ENCODE measurements around the gene SMC1B.
"Not testable (repeated sequence)": the region's sequence is repeated elsewhere in the genome, so short reads cannot be mapped to it uniquely, and the experiment has no call there.

The SMC1B gene

DNA sequence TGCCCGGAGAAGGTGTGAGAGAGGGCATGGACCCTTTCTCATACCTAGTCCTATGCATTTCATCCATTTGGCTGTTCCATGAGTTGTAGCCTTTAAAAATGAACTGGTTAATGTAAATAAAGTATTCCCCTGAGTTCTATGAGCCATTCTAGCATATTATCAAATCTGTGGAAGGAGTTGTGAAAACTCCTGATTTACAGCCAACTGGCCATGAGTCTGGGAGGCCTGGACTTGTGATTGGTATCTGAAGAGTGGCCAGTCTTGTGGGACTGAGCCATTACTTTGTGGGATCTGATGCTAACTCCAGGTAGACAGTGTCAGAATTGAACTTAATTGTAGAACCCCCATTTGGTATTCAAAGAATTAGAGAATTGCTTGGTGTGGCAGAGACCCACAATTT lies 55.3 kb downstream of the SMC1B start:
- DNase-seq = no peak
- intact Hi-C loops (cut with DNase I) = no loop called here

DNA sequence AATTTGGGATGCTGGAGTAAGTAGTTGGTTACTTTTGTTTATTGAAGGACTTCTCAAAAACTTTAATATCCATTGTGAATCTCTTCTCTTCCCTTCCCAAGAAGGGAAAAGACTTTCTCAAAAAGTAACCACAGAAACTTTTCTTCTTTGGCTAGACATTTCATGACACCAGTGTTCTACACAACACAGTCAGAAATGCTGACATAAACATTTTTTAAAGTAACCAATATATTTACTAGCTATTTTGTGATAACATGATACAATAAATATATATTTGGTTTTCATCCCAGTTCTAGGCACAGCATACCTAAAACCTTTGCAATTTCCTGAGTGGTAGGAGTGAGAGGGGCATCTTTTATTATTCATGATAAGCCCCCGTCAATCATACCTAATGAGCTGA lies 55.9 kb downstream of the SMC1B start:
- DNase-seq = no peak
- intact Hi-C loops (cut with DNase I) = no loop called here

DNA sequence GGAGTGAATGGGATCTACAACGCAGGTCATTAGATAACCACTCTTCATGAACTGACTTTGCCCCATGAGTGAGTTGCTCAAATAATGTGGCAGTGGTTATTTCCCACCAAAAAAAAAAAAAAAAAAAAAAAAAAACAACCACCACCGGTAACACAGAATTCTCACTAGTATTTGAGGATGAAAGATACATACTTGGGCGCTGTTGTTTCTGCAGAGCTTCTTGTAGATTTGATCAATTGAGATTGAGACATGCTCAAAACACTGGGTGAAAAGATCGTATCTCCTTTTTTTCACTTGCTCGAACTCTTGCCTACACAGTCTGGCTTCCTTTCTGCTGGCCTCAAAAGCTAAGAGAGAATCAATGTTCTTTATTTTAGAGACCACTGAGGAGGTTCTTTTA lies 59.6 kb downstream of the SMC1B start:
- intact Hi-C loops (cut with DNase I) = no loop called here
- no peak for DNase-seq

DNA sequence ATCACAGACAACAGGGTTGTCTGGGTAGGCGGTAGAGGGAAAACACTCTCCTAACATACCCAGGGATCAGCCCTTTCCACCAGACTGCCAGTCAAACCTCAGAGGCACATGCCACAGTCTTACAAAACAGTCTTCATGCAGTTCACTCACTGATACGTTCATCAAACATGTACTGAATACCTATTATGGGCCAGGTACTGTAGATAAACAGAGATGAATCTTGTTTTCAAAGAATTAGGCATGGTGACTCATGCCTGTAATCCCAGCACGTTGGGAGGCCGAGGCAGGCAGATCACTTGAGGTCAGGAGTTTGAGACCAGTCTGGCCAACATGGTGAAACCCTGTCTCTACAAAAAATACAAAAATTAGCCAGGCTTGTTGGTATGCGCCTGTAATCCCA lies 60.6 kb downstream of the SMC1B start:
- DNase-seq; intact Hi-C loops (cut with DNase I): not testable (repeated sequence)

DNA sequence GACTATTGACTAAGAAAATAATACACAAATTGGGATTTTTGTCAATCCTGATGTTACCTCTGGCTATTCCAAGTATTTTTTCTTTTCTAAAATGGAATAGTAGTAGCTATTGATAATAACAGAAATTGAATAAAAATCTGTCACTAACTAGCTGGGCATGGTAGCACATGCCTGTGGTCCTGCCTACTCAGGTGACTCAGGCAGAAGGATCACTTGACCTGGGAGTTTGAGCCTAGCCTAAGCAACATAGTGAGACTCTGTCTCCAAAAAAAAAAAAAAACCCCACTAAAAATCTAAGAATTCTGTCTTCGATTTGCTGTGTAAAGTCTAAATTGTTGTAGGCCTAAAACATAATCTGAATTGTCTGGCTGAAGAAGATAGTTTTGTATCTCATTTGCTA lies 61.4 kb downstream of the SMC1B start:
- intact Hi-C loops (cut with DNase I) = no loop called here

DNA sequence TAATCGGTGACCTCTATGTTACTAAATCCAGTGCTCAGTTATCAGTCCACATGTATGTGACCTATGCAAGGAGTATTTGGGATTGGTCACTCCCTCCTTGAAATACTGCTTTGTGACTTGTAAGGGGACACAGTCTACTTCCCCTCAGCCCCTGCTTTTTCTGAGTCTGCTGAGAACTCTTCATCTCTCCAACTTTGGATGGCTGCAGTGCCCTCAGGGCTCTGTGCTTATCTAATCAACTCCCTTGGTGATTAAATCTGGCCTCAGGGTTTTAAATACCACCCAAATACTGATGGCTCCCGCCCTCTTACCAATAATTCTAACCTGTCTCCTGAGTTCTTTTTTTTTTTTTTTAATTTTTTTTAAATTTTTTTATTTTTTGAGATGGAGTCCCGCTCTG lies 63.5 kb downstream of the SMC1B start:
- no peak for DNase-seq
- intact Hi-C loops (cut with DNase I) = no loop called here

More for the DNA sequence above, 61.4 kb downstream of the SMC1B start:
- no peak for DNase-seq

DNA sequence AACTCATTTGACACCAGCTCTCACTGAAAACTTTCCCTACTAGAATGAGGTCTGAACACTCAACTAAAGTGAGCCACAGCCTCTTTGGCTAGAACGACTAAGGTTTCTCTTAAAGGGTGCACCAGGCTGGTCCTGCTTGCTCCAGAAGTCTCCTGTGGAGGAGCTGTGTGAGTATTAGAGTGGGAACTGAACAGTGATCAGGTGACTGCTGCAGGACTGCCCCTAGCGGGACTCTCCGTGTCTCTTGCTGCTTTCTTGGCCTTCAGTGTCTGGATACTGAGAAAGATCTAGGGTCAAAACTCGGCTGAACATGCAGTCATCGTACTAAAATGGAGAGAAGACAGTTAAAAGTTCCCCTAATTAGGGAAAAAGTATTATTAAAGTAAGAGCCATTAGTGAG lies 69.1 kb downstream of the SMC1B start:
- DNase-seq = no peak
- intact Hi-C loops (cut with DNase I) = no loop called here

DNA sequence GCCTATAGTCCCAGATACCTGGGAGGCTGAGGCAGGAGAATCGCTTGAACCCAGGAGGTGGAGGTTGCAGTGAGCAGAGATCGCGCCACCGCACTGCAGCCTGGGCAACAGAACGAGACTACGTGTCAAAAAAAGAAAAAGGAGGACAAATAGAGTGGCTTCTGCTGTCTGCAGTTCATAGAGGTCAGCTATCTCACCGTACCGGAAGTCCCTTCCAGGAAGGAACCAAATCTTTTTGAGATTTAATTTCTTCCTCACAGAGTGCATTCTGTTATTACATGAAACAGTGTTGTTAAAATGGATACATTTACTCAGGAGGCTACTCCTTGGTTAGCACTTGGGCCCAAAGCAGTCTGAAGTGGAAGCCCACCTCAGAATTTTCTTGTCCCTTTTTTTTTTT lies 70.3 kb downstream of the SMC1B start:
- DNase-seq = no peak
- intact Hi-C loops (cut with DNase I) = no loop called here

DNA sequence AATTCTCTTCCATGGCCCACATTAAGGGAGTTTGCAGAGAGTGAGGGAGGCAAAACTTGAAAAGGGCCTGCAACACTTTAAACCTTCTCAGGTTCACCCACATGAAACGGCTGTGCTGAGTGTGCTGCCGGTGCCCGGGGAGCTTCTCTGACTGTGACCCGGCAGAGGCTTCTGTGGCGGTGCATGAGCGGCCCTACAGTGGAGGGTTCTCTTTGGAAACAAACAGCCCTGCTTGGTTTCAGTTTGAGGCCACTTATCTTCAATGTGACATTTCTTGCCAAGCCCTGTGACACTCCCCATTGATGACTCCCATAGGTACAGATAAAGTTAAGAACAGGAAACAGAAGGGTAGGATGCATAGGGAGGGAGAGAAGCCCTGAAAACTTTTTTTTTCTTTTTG lies 71.9 kb downstream of the SMC1B start:
- intact Hi-C loops (cut with DNase I) = no loop called here
- DNase-seq = no peak

DNA sequence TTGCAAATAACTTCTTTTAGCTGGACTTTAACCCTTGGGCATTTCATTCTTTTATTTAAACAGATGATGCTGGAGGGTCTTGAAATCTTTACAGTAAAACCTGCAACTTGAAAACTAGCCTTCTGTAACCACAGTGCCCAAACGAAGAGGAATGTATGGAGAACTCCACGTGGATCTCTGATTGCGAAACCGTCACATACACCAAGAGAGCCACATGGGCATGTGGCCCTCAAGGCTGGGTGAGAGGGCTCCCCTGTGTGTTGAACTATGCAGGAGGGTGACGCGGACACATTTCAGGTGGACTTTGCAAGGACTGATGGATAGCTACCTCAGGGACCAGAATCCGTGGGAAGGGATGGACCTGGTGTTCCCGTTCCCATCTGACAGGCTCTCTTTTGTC lies 73.1 kb downstream of the SMC1B start:
- no peak for DNase-seq
- intact Hi-C loops (cut with DNase I) = no loop called here

DNA sequence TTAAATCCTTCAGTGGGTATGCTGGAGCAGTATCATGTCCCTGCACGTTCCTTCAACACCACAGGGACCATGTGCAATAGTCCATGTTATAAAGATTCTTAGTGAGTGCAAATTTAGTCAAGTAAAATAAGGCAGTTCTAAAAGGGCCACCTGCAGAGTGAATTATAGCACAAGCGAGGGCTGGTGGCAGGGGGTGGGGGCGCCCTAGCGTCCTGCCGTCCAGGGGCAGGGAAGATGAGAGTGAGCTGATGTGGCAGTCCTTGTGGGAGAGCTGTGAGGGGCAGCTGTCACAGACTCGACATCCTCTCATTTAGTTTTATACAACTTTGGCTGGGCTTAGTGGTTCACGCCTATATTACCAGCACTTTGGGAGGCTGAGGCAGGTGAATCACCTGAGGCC lies 74.6 kb downstream of the SMC1B start:
- intact Hi-C loops (cut with DNase I) = no loop called here
- peak in 1 of 10 donors; percentile 57 for DNase-seq

DNA sequence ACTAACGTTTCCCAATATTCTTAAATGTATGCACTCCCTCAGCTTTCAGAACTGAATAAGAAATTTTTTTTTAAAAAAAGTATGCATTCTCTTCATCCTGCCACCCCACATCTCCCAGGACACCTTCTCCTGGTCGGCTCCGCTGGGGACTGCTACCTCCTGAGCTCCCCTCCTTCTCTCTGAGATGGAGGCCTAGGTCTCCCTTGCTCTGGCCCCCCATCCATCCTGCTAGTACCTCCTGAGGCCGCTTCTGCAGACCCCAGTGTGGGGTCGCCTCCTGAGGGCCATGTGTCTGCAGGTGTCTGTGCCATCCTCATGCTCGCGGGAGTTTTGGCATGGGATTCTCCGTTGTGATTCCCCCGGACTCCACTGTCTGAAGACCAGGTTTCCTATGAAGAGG lies 75.9 kb downstream of the SMC1B start:
- intact Hi-C loops (cut with DNase I) = no loop called here
- peak in 1 of 10 donors; percentile 60 for DNase-seq

DNA sequence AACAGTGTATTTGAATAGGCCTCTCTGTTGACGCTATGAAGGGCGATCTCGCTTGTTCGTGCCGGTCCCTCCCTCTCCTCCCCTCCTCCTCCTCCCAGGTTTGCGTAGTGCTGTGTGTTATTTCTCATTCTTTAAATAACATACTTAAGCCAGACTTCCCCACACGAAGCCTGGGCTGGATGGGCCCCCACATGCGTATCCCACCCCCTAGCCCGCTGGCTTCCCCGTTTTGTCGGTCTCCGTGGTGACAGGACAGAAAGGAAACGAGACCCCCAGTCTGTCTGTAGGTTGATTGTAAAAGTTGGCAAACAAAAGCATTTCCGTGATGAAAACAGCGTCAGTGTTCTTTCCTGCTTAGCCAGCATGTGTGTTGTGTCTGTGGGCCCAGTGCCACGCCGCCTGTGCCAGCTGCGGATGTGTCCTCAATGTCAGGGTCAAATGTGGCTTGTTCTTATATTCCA lies 76.4 kb downstream of the SMC1B start:
- peak in 7 of 10 donors; percentile 23 to 87 (median 50) for DNase-seq
- intact Hi-C loops (cut with DNase I) = no loop called here

DNA sequence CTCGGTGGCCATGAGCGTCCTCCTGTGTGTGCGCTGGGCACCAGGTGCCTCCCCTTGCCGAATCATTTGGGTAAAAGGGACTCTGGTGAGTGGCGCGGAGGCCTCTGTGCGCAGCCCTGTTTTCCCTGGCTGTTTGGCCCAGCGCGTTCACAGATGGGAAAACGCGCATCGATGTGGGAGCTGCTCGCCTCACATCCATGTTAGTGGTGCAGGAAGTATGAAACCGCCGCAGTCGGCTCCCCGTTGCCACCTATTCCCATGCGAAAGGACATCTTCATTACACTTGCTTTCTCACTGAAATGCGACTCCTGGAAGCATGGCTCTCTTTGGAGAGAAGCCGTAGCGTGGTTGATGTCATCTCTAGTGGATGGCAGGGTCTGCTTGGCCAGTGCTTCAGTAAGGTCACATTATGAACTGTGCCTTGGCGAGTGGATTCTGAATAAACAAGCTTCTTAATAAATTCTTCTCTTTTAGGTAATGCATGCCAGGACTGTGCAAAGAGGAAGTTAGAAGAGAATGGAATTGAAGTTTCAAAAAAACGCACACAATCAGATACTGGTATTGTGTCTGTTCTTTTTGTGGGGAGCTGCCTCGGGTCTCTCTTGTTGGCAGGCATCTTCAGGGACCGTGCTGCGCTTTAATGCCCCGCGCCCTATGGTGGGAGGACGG lies 77.4 kb downstream of the SMC1B start:
- intact Hi-C loops (cut with DNase I) = no loop called here
- peak in 1 of 10 donors; percentile 53 for DNase-seq

DNA sequence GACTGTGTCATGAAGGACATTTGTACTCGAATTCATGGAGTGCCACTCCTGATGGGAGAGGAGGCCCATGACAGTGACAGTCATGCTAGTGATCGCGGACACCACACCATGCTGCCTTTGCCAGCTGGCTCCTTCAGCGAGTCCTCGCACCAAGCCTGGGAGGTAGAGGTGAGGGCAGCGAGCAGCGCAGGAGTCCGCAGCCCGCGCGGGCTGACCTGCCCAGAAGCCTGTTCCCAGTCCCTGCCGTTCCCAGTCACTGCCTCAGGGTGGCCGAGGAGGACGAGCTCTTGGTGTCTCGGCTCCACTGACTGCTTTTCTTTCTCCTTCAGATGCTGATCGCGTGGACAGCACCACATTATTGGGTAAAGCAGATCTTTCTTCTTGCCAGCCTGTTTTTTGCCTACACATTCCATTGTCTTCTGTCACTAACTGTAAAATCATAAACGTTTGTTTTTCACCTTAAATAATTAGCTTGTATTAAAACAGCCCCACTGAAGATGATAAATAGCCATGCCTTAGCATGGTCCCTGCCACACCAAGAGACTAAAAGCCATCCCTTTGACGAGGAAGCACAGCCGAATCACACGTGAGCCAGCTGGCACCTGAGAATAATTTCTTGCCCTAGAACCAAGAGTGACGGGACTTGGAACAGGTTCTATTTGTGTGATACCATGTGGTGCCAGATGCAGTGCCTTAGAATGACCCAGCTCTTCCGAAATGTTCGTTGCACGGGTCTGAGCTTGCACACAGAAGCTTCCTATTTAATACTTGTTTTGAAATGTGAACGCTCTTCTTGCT lies 78.2 kb downstream of the SMC1B start:
- DNase-seq = peak in 8 of 10 donors; percentile 38 to 92 (median 52)
- intact Hi-C loops (cut with DNase I) = no loop called here

DNA sequence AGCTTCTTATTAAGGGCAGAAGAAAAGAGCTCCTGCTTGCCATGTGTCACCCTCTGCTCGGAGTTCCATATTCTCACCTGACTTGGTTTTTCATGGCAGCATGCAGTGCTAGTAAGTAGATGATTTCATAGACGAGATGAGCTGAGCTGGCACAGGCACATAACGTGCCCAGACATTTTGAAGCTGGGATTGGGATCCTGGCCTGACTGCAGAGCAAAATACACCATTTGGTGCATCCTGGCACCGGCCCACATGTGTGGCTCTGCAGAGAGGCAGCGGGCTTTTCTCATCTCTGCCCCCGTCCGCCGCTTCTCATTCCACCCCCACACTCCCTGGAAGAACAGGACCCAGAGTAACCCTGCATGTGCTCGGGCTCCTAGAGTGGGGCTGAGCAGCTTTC lies 78.9 kb downstream of the SMC1B start:
- peak in 9 of 10 donors; percentile 30 to 95 (median 75) for DNase-seq
- intact Hi-C loops (cut with DNase I) = no loop called here

DNA sequence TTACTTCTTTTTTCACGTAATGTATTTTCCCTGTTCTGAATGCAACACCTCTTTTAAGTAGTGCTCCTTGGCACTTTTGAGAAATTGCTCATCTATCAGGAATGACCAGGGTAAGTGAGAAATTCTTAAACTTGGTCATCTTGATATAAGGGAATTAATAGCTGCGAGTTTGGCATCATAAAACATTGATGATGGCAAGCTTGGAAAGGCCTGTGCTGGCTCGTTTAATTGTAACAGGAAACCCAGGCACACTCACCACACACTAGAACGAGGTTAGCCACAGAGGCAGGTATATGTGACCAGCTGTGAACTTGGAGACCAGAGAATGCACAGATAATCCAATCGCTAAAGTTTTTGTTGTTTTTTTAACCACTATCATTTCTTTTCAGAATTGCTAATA lies 79.3 kb downstream of the SMC1B start:
- intact Hi-C loops (cut with DNase I) = no loop called here
- DNase-seq = no peak

DNA sequence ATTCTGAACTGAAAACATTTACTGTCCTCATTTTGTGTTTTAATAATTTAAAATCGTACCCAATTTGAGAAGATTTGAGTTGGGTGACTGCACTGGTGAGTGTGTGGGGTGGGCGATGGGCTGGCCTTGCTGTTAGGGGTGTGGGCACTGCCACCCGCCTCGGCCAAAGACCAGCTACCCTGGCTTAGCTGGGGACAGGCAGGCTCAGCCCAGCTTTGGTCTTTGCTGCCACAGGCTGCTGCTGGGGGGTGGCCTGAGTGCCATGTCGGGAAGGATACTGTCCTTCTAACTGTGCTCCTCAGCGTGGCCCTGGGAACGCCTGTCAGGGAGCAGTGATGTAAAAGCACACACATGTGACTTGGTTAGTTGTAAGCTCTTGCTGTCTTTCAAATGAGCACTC lies 81.4 kb downstream of the SMC1B start:
- intact Hi-C loops (cut with DNase I) = no loop called here

DNA sequence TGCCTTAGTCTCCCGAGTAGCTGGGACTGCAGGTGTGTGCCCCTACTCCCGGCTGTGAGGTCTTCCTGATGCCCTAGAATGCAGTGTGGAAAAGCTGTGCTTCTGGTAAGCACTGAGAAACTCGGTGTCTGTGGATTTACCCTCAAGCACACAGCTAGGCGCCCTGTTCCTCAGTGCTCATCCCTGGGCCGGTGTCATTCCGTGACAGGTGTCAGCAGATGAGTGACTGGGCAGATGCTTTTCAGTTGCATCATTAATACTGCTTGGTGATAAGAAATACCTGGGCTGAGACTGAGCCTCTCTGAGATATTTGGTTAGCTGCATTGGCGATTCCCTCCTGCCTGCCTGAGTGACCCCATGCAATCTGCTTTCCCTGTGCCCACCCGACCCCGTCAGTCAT lies 81.9 kb downstream of the SMC1B start:
- intact Hi-C loops (cut with DNase I) = no loop called here
- no peak for DNase-seq

More for the DNA sequence above, 81.4 kb downstream of the SMC1B start:
- peak in 1 of 10 donors; percentile 71 for DNase-seq

DNA sequence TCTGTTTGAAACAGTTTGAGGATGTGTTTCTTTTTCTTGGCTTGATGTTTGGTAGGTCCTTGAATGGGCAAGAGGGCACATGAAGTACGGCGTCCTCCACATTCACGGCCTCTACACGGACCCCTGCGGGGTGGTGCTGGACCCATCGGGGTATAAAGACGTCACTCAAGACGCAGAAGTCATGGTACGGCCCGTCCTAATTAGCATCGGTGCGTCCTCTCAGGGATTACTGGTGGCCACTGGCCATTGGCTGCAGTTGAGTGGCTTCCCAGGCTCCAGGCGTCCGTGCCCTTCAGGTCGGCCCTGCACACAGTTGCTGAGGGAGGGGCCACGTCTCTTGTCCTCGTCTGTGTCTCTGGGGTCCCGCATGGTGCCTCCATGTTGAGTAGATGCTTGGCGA lies 82.9 kb downstream of the SMC1B start:
- intact Hi-C loops (cut with DNase I) = no loop called here
- DNase-seq = no peak

DNA sequence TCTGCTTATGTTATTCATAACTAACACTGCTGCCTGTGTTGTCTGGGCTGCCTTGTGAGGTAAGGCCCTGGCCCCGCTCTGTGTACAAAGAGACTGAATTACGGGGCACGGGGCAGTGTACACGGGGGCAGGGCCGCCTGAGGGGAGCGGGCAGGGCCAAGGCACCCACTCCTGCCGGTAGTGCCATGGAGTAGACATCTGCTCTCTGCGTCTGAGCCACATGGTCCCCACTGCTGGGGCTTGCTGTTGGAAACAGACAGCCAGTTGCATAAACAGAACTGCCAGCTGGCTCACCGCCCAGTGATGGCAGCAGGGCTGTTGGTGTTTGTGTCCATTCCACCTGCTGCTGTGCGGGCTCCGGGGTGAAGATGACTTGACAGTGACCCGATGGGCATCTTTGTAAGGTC lies 83.9 kb downstream of the SMC1B start:
- DNase-seq = peak; percentile 45 to 94 (median 71)
- intact Hi-C loops (cut with DNase I) = no loop called here
